Measurements from ENCODE around the gene TCF7L1.

DNA sequence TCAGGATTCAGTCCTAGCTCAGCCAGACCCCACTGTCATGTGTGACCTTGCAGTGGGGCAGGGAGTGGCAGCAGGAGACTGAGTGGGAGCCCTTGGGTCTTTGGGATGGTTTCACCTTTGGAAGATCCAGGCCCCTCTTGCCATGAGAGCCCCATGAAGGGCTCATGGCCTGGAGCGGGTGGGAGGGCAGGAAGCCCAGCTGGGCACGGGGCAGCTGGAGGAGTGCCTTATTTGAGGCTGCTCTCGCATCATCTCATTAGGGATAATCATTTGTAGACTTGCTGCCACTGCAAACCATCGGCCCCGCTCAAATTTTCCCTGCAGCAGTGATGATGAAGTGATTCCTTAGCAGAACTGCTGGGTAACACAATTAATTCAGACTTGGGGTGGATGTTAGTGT is 120.7 kb downstream of the TCF7L1 start:
- TF ChIP-seq ZNF274 (IDR thresholded peaks at IDR 0.05; ENCODE audit: low read depth, low read length) (no peak), SUZ12 (IDR thresholded peaks at IDR 0.05; ENCODE audit: extremely low read depth, insufficient read depth, insufficient read length) (no peak)

All from NT2/D1 (cell line).